ENCODE measurements around the gene CEMIP. TPM values are rescaled to one million over a fixed set of nuclear protein-coding genes. Genes with fewer than 3 reads are reported as not detected.

CEMIP gene
- total and polyA plus RNA-seq, 3 experiments from 2014 or later, result not detected

GRCh38 chr15:80736560-80736959, 42.6 kb upstream of the CEMIP start:
- DNase-seq, result no peak
- peaks cover 0 to 16% (median 3%) of the 10 kb centered on the region in 3 donors for H3K36me3 Mint-ChIP-seq
- Histone ChIP-seq H3K27me3 (ENCODE audit: insufficient read depth, low read length, poor library complexity, severe bottlenecking) (no peaks in the 10 kb centered on the region), H3K27ac (ENCODE audit: low read depth, low read length) (no peak overlapping the region), H3K4me1 (ENCODE audit: insufficient read depth, low read length) (no peaks in the 10 kb centered on the region), H3K4me3 (ENCODE audit: low read length) (no peak overlapping the region), H3K9me3 (ENCODE audit: low read length) (no peaks in the 10 kb centered on the region), H3K36me3 (ENCODE audit: insufficient read depth, low read length) (no peaks in the 10 kb centered on the region)
- ChIA-PET CTCF (no interaction called here), POLR2A (no interaction called here)
- H3K4me3 Mint-ChIP-seq, result no peak overlapping the region
- no peak overlapping the region for H3K27ac Mint-ChIP-seq
- H3K4me1 Mint-ChIP-seq, result no peaks in the 10 kb centered on the region
- no peaks in the 10 kb centered on the region for H3K27me3 Mint-ChIP-seq
- H3K9me3 Mint-ChIP-seq, result peaks cover 0 to 2% (median 0%) of the 10 kb centered on the region in 5 donors

- ChIA-PET POLR2A (no interaction called here), CTCF (interaction anchor here (1.5 kb wide), 1 partner anchor 29 kb away, joined by 3 read pairs; no protein-coding TSS in a partner anchor)
- no peaks in the 10 kb centered on the region for H3K36me3 ChIP-seq (ENCODE audit: insufficient read depth, low read length)
- Mint-ChIP-seq H3K4me1 (no peaks in the 10 kb centered on the region), H3K36me3 (peaks cover 0 to 16% (median 3%) of the 10 kb centered on the region in 3 donors), H3K9me3 (peaks cover 0 to 2% (median 0%) of the 10 kb centered on the region in 5 donors), H3K4me3 (no peak overlapping the region), H3K27ac (peak overlapping the region in 1 of 8 donors; percentile 0), H3K27me3 (no peaks in the 10 kb centered on the region)
- H3K27ac ChIP-seq (ENCODE audit: low read depth, low read length), result no peak overlapping the region
- no peaks in the 10 kb centered on the region for H3K27me3 ChIP-seq (ENCODE audit: insufficient read depth, low read length, poor library complexity, severe bottlenecking)
- no peak for DNase-seq
- no peak overlapping the region for H3K4me3 ChIP-seq (ENCODE audit: low read length)
- no peaks in the 10 kb centered on the region for H3K9me3 ChIP-seq (ENCODE audit: low read length)
- H3K4me1 ChIP-seq (ENCODE audit: insufficient read depth, low read length), result no peaks in the 10 kb centered on the region
Observed at GRCh38 chr15:80739919-80740318, 39.3 kb upstream of the CEMIP start.

GRCh38 chr15:80742081-80742480, 37.1 kb upstream of the CEMIP start:
- ChIA-PET POLR2A (no interaction called here), CTCF (no interaction called here)
- Histone ChIP-seq H3K4me1 (ENCODE audit: insufficient read depth, low read length) (no peaks in the 10 kb centered on the region), H3K27ac (ENCODE audit: low read depth, low read length) (no peak overlapping the region), H3K4me3 (ENCODE audit: low read length) (no peak overlapping the region), H3K27me3 (ENCODE audit: insufficient read depth, low read length, poor library complexity, severe bottlenecking) (no peaks in the 10 kb centered on the region), H3K36me3 (ENCODE audit: insufficient read depth, low read length) (no peaks in the 10 kb centered on the region), H3K9me3 (ENCODE audit: low read length) (no peaks in the 10 kb centered on the region)
- peak overlapping the region in 1 of 8 donors; percentile 74 for H3K27ac Mint-ChIP-seq
- no peaks in the 10 kb centered on the region for H3K4me1 Mint-ChIP-seq
- H3K27me3 Mint-ChIP-seq, result no peaks in the 10 kb centered on the region
- H3K36me3 Mint-ChIP-seq, result peaks cover 0 to 24% (median 6%) of the 10 kb centered on the region in 3 donors
- H3K4me3 Mint-ChIP-seq, result peak overlapping the region in 1 of 7 donors; percentile 2
- DNase-seq, result no peak
- H3K9me3 Mint-ChIP-seq, result peaks cover 0 to 8% (median 0%) of the 10 kb centered on the region in 5 donors

- Mint-ChIP-seq H3K36me3 (peaks cover 0 to 16% (median 3%) of the 10 kb centered on the region in 3 donors), H3K27me3 (no peaks in the 10 kb centered on the region), H3K4me3 (no peak overlapping the region), H3K9me3 (peaks cover 0 to 8% (median 0%) of the 10 kb centered on the region in 5 donors), H3K4me1 (no peaks in the 10 kb centered on the region), H3K27ac (peak overlapping the region in 1 of 8 donors; percentile 39)
- Histone ChIP-seq H3K4me3 (ENCODE audit: low read length) (no peak overlapping the region), H3K36me3 (ENCODE audit: insufficient read depth, low read length) (no peaks in the 10 kb centered on the region), H3K9me3 (ENCODE audit: low read length) (no peaks in the 10 kb centered on the region), H3K4me1 (ENCODE audit: insufficient read depth, low read length) (no peaks in the 10 kb centered on the region), H3K27ac (ENCODE audit: low read depth, low read length) (no peak overlapping the region), H3K27me3 (ENCODE audit: insufficient read depth, low read length, poor library complexity, severe bottlenecking) (no peaks in the 10 kb centered on the region)
- POLR2A ChIA-PET, result no interaction called here
- DNase-seq, result no peak
- CTCF ChIA-PET, result no interaction called here
Observed at GRCh38 chr15:80743189-80743833, 35.9 kb upstream of the CEMIP start.

GRCh38 chr15:80744415-80744814, 34.8 kb upstream of the CEMIP start:
- Histone ChIP-seq H3K36me3 (ENCODE audit: insufficient read depth, low read length) (no peaks in the 10 kb centered on the region), H3K4me1 (ENCODE audit: insufficient read depth, low read length) (no peaks in the 10 kb centered on the region), H3K27me3 (ENCODE audit: insufficient read depth, low read length, poor library complexity, severe bottlenecking) (no peaks in the 10 kb centered on the region), H3K4me3 (ENCODE audit: low read length) (no peak overlapping the region), H3K27ac (ENCODE audit: low read depth, low read length) (no peak overlapping the region), H3K9me3 (ENCODE audit: low read length) (no peaks in the 10 kb centered on the region)
- CTCF ChIA-PET, result no interaction called here
- Mint-ChIP-seq H3K36me3 (peaks cover 0 to 11% (median 3%) of the 10 kb centered on the region in 3 donors), H3K4me3 (no peak overlapping the region), H3K4me1 (no peaks in the 10 kb centered on the region), H3K27me3 (no peaks in the 10 kb centered on the region), H3K27ac (peak overlapping the region in 1 of 8 donors; percentile 22), H3K9me3 (peaks cover 0 to 8% (median 0%) of the 10 kb centered on the region in 5 donors)
- POLR2A ChIA-PET, result no interaction called here
- DNase-seq, result no peak

- Histone ChIP-seq H3K4me1 (ENCODE audit: insufficient read depth, low read length) (no peaks in the 10 kb centered on the region), H3K27ac (ENCODE audit: low read depth, low read length) (no peak overlapping the region), H3K9me3 (ENCODE audit: low read length) (no peaks in the 10 kb centered on the region), H3K4me3 (ENCODE audit: low read length) (no peak overlapping the region), H3K27me3 (ENCODE audit: insufficient read depth, low read length, poor library complexity, severe bottlenecking) (no peaks in the 10 kb centered on the region), H3K36me3 (ENCODE audit: insufficient read depth, low read length) (no peaks in the 10 kb centered on the region)
- peaks cover 0 to 8% (median 0%) of the 10 kb centered on the region in 5 donors for H3K9me3 Mint-ChIP-seq
- H3K4me3 Mint-ChIP-seq, result no peak overlapping the region
- ChIA-PET POLR2A (no interaction called here), CTCF (no interaction called here)
- no peak for DNase-seq
- peaks cover 1 to 11% (median 3%) of the 10 kb centered on the region in 3 donors for H3K36me3 Mint-ChIP-seq
- H3K27me3 Mint-ChIP-seq, result no peaks in the 10 kb centered on the region
- H3K27ac Mint-ChIP-seq, result peak overlapping the region in 2 of 8 donors; percentile 3 to 22
- no peaks in the 10 kb centered on the region for H3K4me1 Mint-ChIP-seq
Observed at GRCh38 chr15:80744826-80745225, 34.3 kb upstream of the CEMIP start.

- Mint-ChIP-seq H3K9me3 (peaks cover 0 to 8% (median 0%) of the 10 kb centered on the region in 5 donors), H3K4me3 (no peak overlapping the region), H3K27ac (no peak overlapping the region), H3K27me3 (no peaks in the 10 kb centered on the region), H3K36me3 (peaks cover 3 to 7% (median 6%) of the 10 kb centered on the region in 3 donors), H3K4me1 (no peaks in the 10 kb centered on the region)
- DNase-seq, result no peak
- Histone ChIP-seq H3K4me3 (ENCODE audit: low read length) (no peak overlapping the region), H3K4me1 (ENCODE audit: insufficient read depth, low read length) (no peaks in the 10 kb centered on the region), H3K27me3 (ENCODE audit: insufficient read depth, low read length, poor library complexity, severe bottlenecking) (no peaks in the 10 kb centered on the region), H3K9me3 (ENCODE audit: low read length) (no peaks in the 10 kb centered on the region), H3K27ac (ENCODE audit: low read depth, low read length) (no peak overlapping the region), H3K36me3 (ENCODE audit: insufficient read depth, low read length) (no peaks in the 10 kb centered on the region)
- CTCF ChIA-PET, result no interaction called here
- POLR2A ChIA-PET, result no interaction called here
Observed at GRCh38 chr15:80745888-80746287, 33.3 kb upstream of the CEMIP start.

GRCh38 chr15:80747317-80748053, 31.7 kb upstream of the CEMIP start:
- ChIA-PET CTCF (no interaction called here), POLR2A (no interaction called here)
- Mint-ChIP-seq H3K4me1 (peaks cover 0 to 2% (median 0%) of the 10 kb centered on the region in 3 donors), H3K36me3 (peaks cover 3 to 7% (median 6%) of the 10 kb centered on the region in 3 donors), H3K27me3 (no peaks in the 10 kb centered on the region), H3K4me3 (no peak overlapping the region), H3K9me3 (peaks cover 0 to 8% (median 0%) of the 10 kb centered on the region in 5 donors), H3K27ac (peak overlapping the region in 1 of 8 donors; percentile 4)
- H3K4me1 ChIP-seq (ENCODE audit: insufficient read depth, low read length), result no peaks in the 10 kb centered on the region
- H3K4me3 ChIP-seq (ENCODE audit: low read length), result no peak overlapping the region
- H3K27me3 ChIP-seq (ENCODE audit: insufficient read depth, low read length, poor library complexity, severe bottlenecking), result no peaks in the 10 kb centered on the region
- no peaks in the 10 kb centered on the region for H3K9me3 ChIP-seq (ENCODE audit: low read length)
- H3K36me3 ChIP-seq (ENCODE audit: insufficient read depth, low read length), result no peaks in the 10 kb centered on the region
- no peak overlapping the region for H3K27ac ChIP-seq (ENCODE audit: low read depth, low read length)
- DNase-seq, result no peak

Data from CD8-positive, alpha-beta memory T cell (primary cell).